ENCODE data around the gene LAMTOR4. TPM values are rescaled to one million over a fixed set of nuclear protein-coding genes. Genes with fewer than 3 reads are reported as not detected.
A peak's percentile ranks its signal among the peaks of the same experiment; 100 is the strongest.

LAMTOR4 gene
- total and polyA plus RNA-seq, 2 of the 13 experiments (the other 11 are each of a cell fraction or from before 2014, with no cell fraction given) = 115 to 118 TPM

DNA sequence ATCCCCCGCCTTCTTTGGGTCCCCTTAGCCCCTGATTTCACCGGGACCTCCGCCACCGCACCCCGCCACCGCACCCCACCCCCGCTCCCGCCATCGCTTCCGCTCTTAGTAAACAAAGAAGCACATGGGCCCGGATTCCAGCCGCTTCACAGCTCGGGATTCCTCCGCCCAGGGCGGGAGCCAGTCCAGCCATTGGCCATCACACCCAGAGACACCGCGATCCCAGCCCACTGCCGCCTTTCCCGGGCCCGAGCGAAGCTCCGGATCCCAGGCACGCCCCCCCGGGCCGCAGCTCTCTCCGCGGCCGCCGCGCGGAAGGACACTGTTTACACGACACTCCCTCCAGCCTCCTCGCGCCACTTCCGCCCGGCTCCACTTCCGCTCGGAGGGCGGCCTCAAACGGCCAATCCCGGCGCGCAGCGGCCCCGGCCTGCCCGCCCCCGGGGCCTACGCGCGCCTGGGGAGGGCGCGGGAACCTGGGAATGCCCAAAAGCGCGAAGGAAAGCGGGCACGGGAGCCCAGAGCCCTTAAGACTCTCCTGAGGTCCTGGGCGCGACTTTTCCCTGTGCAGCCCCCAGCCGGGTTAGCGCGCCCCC is 48.2 kb upstream of the LAMTOR4 start (continued):
- TF ChIP-seq HMG20B (CRISPR knock-in tag; conservative IDR thresholded peaks at IDR 0.05) = 0 out of 2 replicates have a peak, but pooled peaks have one; percentile 14
- no peak for TF ChIP-seq ZSCAN12 (CRISPR knock-in tag; IDR thresholded peaks at IDR 0.05)
- TF ChIP-seq, protein P1, sequence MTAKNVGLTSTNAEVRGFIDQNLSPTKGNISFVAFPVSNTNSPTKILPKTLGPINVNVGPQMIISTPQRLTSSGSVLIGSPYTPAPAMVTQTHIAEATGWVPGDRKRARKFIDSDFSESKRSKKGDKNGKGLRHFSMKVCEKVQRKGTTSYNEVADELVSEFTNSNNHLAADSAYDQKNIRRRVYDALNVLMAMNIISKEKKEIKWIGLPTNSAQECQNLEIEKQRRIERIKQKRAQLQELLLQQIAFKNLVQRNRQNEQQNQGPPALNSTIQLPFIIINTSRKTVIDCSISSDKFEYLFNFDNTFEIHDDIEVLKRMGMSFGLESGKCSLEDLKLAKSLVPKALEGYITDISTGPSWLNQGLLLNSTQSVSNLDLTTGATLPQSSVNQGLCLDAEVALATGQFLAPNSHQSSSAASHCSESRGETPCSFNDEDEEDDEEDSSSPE (CRISPR knock-in tag; IDR thresholded peaks at IDR 0.05) = peak; percentile 89
- no peak; the same call in 1 of the 2 replicates for TF ChIP-seq ZSCAN21 (CRISPR knock-in tag; IDR thresholded peaks at IDR 0.05; ENCODE audit: borderline replicate concordance)
- TF ChIP-seq SP5 (CRISPR knock-in tag; IDR thresholded peaks at IDR 0.05; ENCODE audit: borderline replicate concordance, low read depth) = peak; percentile 69
- TF ChIP-seq, protein P2, sequence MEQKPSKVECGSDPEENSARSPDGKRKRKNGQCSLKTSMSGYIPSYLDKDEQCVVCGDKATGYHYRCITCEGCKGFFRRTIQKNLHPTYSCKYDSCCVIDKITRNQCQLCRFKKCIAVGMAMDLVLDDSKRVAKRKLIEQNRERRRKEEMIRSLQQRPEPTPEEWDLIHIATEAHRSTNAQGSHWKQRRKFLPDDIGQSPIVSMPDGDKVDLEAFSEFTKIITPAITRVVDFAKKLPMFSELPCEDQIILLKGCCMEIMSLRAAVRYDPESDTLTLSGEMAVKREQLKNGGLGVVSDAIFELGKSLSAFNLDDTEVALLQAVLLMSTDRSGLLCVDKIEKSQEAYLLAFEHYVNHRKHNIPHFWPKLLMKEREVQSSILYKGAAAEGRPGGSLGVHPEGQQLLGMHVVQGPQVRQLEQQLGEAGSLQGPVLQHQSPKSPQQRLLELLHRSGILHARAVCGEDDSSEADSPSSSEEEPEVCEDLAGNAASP (CRISPR knock-in tag; IDR thresholded peaks at IDR 0.05; ENCODE audit: borderline replicate concordance) = peak; percentile 72
- peak; percentile 86 for TF ChIP-seq SALL1 (CRISPR knock-in tag; IDR thresholded peaks at IDR 0.05)
- TF ChIP-seq HES4 (CRISPR knock-in tag; IDR thresholded peaks at IDR 0.05; ENCODE audit: borderline replicate concordance) = peak; percentile 67; the same call in 1 of the 2 replicates
- peak; percentile 65; the same call in 1 of the 2 replicates for TF ChIP-seq ZNF790 (CRISPR knock-in tag; IDR thresholded peaks at IDR 0.05; ENCODE audit: borderline replicate concordance)
- peak; percentile 25; the same call in 1 of the 2 replicates for TF ChIP-seq HMG20A (CRISPR knock-in tag; IDR thresholded peaks at IDR 0.05; ENCODE audit: borderline replicate concordance)
- TF ChIP-seq MEIS1 (CRISPR knock-in tag; IDR thresholded peaks at IDR 0.05; ENCODE audit: borderline replicate concordance) = no peak
- no peak for TF ChIP-seq ZNF484 (CRISPR knock-in tag; IDR thresholded peaks at IDR 0.05; ENCODE audit: borderline replicate concordance, low read depth)
- TF ChIP-seq, protein P3, sequence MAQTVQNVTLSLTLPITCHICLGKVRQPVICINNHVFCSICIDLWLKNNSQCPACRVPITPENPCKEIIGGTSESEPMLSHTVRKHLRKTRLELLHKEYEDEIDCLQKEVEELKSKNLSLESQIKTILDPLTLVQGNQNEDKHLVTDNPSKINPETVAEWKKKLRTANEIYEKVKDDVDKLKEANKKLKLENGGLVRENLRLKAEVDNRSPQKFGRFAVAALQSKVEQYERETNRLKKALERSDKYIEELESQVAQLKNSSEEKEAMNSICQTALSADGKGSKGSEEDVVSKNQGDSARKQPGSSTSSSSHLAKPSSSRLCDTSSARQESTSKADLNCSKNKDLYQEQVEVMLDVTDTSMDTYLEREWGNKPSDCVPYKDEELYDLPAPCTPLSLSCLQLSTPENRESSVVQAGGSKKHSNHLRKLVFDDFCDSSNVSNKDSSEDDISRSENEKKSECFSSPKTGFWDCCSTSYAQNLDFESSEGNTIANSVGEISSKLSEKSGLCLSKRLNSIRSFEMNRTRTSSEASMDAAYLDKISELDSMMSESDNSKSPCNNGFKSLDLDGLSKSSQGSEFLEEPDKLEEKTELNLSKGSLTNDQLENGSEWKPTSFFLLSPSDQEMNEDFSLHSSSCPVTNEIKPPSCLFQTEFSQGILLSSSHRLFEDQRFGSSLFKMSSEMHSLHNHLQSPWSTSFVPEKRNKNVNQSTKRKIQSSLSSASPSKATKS (CRISPR knock-in tag; IDR thresholded peaks at IDR 0.05) = no peak
- TF ChIP-seq SOX13 (IDR thresholded peaks at IDR 0.05) = no peak; the same call in 1 of the 2 replicates
- peak in 1 of 2 experiments; percentile 64; a peak in 2 of 4 replicates for TF ChIP-seq SOX13 (CRISPR knock-in tag; conservative IDR thresholded peaks at IDR 0.05 in 1 of 2, IDR thresholded peaks at IDR 0.05 in 1 of 2)
- no peak for TF ChIP-seq ZNF496 (CRISPR knock-in tag; IDR thresholded peaks at IDR 0.05; ENCODE audit: insufficient replicate concordance)
- no peak for TF ChIP-seq GATA4 (IDR thresholded peaks at IDR 0.05; ENCODE audit: borderline replicate concordance, low read depth)
- TF ChIP-seq, protein P4, sequence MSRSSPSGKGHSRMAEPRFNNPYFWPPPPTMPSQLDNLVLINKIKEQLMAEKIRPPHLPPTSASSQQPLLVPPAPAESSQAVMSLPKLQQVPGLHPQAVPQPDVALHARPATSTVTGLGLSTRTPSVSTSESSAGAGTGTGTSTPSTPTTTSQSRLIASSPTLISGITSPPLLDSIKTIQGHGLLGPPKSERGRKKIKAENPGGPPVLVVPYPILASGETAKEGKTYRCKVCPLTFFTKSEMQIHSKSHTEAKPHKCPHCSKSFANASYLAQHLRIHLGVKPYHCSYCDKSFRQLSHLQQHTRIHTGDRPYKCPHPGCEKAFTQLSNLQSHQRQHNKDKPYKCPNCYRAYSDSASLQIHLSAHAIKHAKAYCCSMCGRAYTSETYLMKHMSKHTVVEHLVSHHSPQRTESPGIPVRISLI (CRISPR knock-in tag; IDR thresholded peaks at IDR 0.05; ENCODE audit: borderline replicate concordance) = peak; percentile 49; the same call in 1 of the 2 replicates
- TF ChIP-seq CEBPB (IDR thresholded peaks at IDR 0.05; ENCODE audit: borderline replicate concordance, low read depth, low read length) = no peak
- TF ChIP-seq NFYC (CRISPR knock-in tag; IDR thresholded peaks at IDR 0.05) = peak; percentile 84
- TF ChIP-seq, protein P5, sequence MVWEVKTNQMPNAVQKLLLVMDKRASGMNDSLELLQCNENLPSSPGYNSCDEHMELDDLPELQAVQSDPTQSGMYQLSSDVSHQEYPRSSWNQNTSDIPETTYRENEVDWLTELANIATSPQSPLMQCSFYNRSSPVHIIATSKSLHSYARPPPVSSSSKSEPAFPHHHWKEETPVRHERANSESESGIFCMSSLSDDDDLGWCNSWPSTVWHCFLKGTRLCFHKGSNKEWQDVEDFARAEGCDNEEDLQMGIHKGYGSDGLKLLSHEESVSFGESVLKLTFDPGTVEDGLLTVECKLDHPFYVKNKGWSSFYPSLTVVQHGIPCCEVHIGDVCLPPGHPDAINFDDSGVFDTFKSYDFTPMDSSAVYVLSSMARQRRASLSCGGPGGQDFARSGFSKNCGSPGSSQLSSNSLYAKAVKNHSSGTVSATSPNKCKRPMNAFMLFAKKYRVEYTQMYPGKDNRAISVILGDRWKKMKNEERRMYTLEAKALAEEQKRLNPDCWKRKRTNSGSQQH (CRISPR knock-in tag; IDR thresholded peaks at IDR 0.05; ENCODE audit: low read depth) = peak; percentile 73
- no peak; the same call in 1 of the 2 replicates for TF ChIP-seq ZNF546 (CRISPR knock-in tag; conservative IDR thresholded peaks at IDR 0.05)
